HG02840 (cell line): Measurements from ENCODE around the gene SMARCB1.

Experiments
- ATAC-seq: cut with Tn5 transposase; IDR thresholded peaks from one replicate; pipeline ENCODE4 v1.9.1; 2021; ENCODE audit warnings: mild to moderate bottlenecking, moderate library complexity, moderate number of reproducible peaks; ENCODE audit not compliant: unreplicated experiment, low FRiP score

Gene SMARCB1

DNA sequence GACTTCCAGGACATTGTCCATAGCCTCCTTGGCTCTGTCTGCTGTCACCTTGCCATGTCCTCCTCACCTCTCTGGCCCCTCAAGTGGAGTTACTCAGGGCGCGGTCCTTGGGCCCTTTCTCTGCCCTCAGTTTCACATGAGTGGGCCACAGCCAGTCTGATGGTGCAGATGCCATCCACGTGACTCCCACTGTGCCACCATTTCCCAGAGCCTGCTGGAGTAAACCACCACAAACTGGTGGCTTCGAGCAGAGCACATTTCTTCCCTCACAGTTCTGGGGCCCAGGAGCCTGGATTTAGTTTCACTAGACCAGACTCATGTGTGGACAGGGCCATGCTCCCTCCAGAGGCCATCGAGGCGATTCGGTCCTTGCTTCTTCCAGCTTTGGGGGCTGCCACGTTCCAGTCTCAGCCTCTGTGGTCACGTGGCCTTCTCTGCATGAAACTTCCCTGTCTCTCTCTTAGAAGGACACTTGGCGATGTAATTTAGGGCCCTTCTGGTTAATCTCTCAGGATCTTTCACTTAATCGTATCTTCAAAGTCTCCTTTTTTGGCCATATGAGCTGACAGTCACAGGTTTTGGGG, 14.6 kb downstream of the SMARCB1 start:
- ATAC-seq, result no peak

DNA sequence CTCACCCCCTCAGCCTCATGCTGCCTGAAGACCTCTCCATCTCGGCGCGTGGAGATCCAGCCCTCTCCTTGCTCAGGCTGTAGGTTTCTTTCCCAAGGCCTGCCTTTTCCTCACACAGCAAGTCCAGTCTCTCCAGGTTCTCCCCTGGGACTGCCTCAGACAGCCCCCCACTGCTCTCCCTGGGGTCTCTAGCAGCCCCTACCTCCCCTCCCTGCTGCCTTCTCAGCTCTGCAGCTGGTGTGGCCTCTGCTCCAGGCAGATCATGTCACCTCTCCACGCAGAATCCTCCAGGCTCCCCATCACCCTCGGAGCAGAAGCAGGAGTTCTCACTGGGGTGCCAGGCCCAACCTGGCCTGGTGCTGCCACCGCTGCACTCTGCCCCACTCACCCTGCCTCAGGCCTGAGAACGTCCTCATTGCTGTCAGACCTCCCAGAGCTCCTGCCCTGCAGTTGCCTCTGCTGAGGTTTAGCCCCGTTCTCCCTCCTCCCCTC, 15.2 kb downstream of the SMARCB1 start:
- ATAC-seq, result no peak

DNA sequence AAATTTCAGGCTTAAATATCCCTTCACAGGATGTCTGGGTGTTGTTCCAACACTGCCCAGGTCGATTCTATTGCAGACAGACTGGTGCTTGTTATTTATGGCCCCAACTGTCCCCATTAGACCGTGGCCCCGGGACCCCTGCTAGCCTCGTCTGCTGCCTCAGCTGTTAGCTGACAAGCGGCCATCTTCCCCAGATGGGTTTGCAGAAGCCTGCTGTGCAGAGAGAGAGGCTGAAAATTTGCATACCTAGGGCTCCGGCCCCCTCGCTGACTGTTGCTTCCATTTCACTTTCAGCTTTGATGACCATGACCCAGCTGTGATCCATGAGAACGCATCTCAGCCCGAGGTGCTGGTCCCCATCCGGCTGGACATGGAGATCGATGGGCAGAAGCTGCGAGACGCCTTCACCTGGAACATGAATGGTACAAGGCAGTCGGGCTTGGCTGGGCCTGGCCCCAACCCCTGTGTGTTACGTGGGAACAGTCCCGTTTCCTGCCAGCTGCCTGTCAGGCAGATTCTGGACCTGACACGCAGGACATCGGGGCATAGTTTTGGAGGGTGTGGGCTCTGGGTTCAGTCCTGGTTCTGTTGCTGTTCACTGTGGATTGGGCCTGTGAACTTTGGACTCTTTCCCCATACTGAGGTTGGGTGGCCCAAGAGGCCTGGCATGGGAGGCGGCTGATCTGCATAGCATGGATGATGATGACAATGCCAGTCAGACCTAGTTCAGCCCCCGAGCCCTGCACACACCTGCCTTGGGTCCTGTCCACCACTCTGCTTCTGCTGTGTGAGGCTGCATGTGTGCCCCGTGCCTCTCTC, 16.4 kb downstream of the SMARCB1 start:
- no peak for ATAC-seq

DNA sequence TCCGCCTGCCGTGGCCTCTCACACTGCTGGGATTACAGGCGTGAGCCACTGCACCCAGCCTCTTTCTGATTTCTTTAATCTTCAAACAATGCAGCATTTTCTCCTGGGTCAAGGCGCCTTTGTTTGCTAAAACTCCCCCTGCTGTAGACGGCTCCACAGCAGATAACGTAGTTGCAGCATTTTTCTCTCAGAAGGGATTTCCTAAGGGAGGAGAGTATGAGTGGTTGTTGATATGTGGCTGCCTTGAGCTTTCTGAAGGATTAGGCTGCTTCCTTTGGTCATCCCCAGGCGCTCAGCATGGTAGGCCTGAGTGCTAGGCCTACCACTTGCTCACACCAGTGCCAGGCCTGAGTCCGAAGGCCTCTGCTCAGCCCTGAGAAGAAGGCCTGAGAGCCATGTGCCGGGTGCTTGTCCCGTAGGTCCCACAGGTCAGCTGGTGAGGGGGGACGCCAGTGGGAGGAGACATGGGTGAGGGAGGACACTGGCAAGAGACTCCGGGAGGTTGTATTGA, 18.1 kb downstream of the SMARCB1 start:
- ATAC-seq, result no peak

DNA sequence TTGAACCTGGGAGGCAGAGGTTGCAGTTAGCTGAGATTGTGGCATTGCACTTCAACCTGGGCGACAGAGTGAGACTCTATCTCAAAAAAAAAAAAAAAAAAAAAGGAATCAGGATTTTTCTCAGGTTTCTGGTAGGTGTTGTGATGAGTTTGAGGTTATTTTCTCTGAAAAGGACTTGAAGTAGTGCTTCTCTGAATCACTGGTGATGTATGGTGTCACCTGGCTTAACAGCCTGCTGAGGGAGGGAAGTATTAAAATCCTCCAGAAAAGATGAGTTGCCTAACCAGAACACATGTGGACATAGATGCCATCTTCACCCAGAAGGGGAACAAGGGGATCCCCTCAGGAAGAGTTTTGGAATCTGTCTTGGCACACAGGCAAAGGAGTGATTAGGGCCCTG, 20.1 kb downstream of the SMARCB1 start:
- ATAC-seq, result no peak

DNA sequence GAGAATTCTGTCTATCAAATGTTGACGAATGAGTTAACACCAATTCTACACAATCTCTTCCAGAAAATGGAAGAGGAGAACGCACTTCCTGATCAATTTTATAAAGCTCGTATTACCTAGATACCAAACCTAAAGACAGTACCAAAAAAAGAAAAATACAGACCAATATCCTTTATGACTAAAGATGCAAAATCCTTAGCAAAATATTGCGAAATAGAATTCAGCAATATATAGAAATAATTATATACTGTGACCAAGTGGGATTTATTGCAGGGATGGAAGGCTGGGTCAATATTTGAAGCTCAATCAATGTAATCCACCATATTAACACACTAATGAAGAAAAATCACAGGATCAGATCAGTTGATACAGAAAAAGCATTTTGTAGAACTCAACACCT, 25.6 kb downstream of the SMARCB1 start:
- no peak for ATAC-seq

DNA sequence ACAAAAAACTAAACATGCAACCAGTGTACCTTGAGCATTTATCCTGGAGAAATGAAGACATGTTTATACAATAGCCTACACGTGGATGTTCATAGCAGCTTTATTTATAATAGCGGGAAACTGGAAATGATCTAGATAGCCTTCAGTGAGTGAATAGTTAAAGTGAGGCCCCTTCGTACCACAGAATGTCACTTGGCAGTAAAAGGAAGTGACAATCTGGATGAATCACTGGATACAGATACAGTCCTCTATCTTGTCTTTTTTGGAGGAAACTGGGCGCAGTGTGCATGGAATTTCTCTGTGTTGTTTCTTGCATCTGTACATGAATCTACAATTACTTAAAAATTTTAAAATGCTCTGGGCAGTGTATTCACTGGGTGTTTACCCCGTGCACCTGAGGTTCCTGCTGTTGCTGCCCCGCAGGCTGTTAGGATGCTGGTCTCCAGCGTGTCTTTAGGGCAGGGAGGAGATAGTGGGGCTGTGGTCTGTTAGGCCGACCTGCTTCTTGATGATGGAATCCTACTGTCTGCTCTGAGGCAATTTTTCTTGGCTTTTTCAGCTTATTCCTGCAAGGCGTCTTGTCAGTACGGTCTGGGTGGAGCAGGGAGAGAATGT, 28.9 kb downstream of the SMARCB1 start:
- ATAC-seq, result no peak

DNA sequence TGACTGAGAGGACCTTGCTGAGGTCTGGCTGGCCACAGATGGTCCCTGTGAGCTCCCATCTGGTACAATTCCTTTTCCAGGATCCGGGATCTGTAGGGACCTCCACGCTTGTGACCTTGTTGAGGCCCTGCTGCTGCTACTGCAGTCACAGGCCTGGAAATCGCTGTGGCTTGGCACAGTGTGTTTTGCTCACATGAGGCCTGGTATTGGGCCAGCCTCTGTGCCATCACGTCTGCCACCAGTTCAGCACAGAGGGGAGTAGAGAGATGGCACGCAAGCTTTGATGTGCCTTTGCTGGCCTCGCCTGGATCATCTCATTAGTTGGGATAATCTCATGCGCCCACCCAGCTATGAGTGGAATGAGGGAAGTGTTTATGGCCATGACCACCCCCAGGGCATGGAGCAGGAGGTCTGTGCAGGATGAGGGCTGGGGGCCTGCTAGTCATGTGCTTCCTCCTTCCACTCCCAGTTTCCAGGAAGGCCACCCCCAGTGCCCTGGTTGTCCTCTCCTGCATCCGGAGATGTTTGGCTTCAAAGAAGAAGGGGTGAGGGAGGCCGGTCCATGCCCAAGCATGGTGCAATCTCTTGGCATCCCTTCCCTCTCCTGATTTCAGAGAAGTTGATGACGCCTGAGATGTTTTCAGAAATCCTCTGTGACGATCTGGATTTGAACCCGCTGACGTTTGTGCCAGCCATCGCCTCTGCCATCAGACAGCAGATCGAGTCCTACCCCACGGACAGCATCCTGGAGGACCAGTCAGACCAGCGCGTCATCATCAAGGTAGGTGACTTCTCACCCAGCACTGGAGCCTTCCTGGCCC, 29.6 kb downstream of the SMARCB1 start:
- no peak for ATAC-seq

DNA sequence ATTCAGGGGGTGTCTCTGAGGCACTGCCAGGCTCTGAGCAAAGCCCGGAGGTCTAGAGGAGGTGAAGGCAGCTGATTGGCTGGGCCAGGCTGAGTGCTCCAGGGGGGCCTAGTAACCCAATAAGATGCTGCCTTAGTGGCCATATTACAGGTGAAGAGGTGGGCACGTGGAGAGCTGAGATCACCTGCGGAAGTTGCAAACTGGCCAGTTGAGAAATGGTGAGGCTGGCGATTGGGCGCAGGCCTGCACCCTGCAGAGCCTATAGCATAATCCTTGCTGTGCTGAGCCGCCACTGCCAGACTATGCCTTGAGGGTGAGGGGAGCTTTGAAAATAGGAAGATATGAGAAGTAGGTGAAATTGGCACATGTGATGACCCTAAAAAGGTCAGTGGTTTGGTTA, 30.4 kb downstream of the SMARCB1 start:
- ATAC-seq, result no peak

DNA sequence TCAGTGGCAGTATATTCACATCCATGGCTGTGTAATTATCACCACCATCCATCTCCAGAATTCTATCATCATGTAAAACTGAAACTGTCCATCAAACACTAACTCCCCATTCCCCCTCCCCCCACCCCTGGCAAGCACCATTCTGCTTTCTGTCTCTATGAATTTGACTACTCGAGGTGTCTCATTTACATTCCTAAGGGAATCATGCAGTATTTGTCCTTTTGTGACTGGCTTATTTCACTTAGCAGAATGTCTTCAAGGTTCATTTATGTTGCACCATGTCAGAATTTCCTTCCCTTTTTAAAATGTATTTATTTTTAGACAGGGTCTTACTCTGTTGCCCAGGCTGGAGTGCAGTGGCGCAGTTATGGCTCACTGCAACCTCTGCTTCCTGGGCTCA, 31.8 kb downstream of the SMARCB1 start:
- no peak for ATAC-seq

DNA sequence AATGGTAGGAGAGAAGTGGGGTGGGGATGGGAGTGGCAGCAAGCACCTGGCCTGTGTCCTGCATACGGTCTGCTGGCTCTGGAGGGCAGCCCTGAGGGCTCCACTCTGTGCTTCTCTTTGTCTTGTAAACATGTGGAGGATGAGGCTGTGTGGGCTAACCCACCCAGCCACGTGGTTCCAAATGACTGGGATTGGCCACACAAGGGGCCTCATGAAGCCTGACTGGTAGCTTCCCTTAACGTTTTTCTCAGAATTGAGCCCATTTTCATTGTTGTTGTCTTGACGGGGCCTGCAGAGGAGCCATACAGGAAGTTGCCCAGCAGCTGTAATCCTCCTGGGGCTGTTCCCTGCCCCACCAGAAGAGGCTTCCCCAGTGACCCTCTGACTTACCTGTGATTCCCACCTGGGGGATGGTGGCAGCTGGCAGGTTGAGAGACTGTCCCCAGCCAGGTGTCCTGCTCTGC, 34.0 kb downstream of the SMARCB1 start:
- no peak for ATAC-seq

DNA sequence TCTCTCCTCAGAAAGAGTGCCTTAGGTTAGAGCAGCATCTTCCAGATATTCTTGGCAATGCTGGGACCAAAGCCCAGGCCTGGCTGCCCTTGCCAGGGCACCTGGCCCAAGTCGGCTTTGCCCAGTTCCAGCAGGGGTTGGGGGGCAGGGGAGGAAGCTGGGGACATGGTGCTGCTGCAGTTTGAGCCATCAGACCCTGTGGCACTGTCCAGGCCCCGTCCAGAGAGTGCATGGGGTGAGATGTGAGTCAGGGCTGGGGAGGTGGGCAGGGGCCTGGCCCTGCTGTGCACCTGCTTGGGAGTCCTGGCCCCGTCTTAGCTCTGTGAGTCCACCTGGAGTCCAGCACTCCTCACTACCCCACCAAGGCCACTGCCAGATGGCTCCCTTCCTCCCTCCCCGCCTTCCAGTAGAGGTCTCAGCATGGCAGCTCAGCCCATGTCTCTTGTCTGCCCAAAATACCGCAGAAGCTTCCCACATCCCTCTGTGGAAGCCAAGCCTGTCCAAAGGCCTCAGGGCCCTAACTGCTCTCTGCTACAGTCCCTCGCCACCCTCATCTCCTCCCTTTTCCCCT, 35.4 kb downstream of the SMARCB1 start:
- ATAC-seq, result no peak

DNA sequence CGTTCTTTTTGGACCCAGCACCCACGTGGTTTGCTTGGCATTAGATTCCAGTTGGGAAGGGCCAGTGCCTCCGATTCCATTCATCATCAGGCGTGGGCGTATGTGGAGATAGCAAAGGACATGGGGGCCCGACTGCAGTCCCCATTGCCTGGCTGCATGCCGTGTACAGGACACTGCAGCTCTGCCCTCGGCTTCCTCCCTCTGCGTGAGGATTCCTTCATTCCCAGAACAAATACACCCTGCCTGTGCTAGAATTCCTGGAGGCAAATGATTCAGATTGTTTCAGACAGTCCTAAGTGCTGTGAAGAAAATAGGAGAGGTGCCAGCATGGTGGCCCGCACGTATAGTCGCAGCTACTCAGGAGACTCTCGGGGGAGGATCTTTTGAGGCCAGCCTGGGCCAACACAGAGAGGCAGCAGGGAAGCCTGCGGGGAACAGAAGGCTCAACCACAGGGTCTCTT, 36.6 kb downstream of the SMARCB1 start:
- no peak for ATAC-seq

DNA sequence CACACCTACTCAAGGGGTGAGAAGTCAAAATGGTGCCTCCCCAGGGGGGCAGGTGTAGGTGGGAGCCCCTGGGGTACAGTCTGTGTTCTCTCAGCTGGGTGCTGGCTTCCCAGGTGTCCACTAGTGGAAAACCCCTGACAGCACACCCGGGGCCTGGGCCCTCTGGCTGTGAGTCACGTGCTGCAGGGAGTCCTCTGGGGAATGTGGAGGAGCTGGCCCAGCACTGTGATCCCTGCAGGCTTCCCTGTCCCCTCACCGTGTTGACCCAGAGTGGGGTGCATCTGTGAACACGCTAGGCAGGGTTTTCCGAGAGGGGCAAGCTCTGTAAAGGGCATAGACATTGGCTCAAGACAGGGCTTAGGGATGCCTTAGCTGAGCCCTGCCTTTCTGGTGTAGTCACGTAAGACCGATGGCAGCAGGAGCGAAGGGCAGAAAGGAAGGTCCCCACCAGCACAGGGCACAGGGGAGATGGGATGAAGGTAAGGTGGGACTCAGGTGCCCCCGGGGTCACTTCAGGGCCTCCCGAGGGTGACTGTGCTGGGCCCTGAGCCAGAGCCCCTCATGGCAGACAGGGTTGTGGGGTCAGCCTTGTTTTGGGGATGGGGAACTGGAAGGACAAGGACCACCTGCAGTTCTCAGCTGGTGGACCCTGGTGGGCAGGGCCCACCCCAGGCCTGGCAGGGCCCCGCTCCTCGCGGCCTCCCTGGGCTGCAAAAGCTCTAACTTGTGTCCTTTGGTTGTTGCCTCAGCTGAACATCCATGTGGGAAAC, 37.9 kb downstream of the SMARCB1 start:
- no peak for ATAC-seq

DNA sequence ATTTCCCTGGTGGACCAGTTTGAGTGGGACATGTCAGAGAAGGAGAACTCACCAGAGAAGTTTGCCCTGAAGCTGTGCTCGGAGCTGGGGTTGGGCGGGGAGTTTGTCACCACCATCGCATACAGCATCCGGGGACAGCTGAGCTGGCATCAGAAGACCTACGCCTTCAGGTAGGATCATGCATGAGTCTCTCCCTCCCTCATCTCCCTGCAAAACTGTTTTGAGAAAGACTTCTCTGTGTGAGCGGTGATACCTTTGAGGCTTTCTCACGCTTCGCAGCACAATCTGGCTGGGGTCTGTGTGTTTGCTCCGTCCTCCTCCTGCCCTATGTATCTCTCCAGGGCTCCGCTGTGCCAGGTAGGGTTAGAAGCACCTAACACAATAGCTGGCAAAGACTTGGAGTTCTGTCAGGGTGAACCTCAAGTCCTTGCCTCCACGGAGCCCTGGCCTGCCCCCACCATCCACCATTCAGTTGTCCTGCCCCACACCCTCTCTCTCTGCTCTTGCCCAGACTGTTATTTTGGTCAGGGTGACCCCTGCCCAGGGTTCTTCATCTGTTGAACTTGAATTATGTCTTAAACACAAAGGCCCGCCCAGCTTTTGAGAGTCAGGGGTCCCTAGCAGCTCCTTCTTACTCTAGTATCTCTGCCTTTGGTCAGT, 38.6 kb downstream of the SMARCB1 start:
- ATAC-seq, result no peak

DNA sequence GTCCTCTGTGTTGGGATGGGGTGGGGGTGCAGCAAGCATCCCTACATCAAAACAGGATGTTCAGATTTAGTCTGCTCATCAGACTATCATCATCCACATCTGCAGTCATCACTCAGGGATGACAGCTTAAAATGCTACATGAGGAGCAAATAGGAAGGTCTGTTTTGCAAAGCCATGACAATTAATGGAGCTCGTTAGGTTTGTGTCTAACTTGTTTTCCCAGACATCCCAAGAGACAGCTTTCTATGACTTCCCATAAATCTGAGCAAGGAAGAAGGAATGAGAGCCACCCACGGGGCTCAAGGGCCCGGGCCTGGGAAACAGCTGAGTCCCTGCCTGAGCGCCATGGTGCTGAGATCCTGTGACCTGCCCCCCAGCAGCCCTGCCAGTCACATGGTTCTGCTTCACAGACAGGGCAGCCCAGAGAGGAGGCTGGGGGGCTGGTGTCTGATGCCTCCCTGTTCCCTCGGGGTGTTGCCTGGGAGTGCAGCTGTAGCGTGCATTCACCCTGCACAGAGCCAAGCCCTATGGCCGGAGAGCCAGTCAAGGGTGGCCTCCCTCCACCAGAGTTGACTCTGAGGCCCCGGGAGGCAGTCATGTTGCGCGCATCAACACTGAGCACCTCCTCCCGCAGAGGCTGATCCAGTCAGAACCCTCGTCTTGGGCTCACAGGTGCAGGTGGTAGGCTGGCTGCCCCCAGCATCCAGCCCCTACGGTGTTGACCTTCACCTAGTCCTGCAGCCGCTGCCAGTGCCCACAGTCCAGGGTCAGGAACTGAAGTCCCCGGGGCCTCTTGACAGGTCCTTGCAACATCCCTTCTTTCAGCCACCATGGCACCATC, 40.0 kb downstream of the SMARCB1 start:
- ATAC-seq, result no peak

DNA sequence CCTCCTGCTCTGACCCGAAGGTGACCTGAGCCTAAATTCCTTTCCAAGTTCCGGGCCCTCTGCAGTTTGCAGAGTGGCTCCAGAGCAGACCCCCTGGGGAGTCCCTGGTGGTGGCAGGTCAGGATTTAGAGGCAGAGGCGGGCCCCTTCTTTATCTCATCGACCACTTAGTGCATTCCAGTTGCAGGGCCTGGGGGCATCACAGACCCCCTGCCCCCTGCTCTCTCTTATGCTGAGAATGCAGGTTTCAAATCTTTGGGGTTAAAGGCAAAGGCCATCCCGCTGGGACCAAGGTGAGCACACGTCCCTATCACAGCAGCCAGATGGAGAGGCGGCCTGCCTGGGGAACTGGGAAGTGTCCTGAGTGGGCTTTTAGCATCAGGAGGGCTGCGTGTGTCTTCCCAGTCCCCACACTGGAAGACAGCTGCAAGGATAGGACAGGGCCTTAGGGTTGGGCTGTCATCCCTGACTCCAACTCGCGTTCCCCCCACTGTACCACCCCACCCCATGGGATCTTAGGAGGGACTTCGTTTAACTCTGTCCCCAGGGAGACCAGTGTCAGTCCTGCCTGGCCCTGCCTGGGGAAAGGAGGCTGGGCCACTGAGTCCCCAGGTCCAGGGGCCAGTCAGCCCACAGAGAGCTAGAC, 40.7 kb downstream of the SMARCB1 start:
- no peak for ATAC-seq
